Transverse colon (tissue), 4 donors: ENCODE measurements around the gene CDC42BPB. TPM values are rescaled to one million over a fixed set of nuclear protein-coding genes. Genes with fewer than 3 reads are reported as not detected.

ENCODE experiments used
- DNase-seq: peaks from one replicate; pipeline ENCODE4 v3.0.0-alpha.2; 2019
- H3K27ac ChIP-seq, 4 donors: fragments of 200-600 bp; sonication (generic); 2 replicates each; pipeline ENCODE4 v1.5.1; 2016 to 2018; ENCODE audit warnings: inconsistent platforms in 4 of 4
- H3K27me3 ChIP-seq: fragments of 200-600 bp; sonication (generic); 2 replicates; pipeline ENCODE4 v1.5.1; 2017; ENCODE audit warnings: inconsistent platforms
- H3K36me3 ChIP-seq, 4 donors: fragments of 200-600 bp; sonication (generic); 2 replicates each; pipeline ENCODE4 v1.5.1; 2017 to 2019; ENCODE audit warnings: inconsistent platforms in 4 of 4
- H3K4me1 ChIP-seq, 4 donors: fragments of 200-600 bp; sonication (generic); 2 replicates each; pipeline ENCODE4 v1.5.1; 2017 to 2020; ENCODE audit warnings: inconsistent platforms in 4 of 4
- H3K4me3 ChIP-seq, 4 donors: fragments of 200-600 bp; sonication (generic); 1 replicate in 1 of 4; 2 replicates in 3 of 4; pipeline versions ENCODE4 v1.5.1 to v1.6.1; 2017 to 2019; ENCODE audit warnings: inconsistent platforms in 4 of 4
- H3K9me3 ChIP-seq, 2 donors: fragments of 200-600 bp; sonication (generic); 2 replicates each; pipeline ENCODE4 v1.5.1; 2017 to 2019; ENCODE audit warnings: inconsistent platforms in 2 of 2
- EP300 ChIP-seq: sonication (generic); formaldehyde crosslinking; IDR thresholded peaks from one replicate; pipeline ENCODE4 v1.6.1; 2017; ENCODE audit warnings: antibody characterized with exemption, low read depth
- POLR2A ChIP-seq: fragments of 450-650 bp; IDR thresholded peaks from one replicate; pipeline ENCODE4 v1.6.1; 2016; ENCODE audit warnings: antibody characterized with exemption, mild to moderate bottlenecking, moderate library complexity
- POLR2AphosphoS5 ChIP-seq, 3 donors: sonication (generic); formaldehyde crosslinking; IDR thresholded peaks; one replicate each; pipeline ENCODE4 v1.6.1; 2016; ENCODE audit warnings: antibody characterized with exemption in 3 of 3
- WGBS, 2 donors: methylation state at CpG; one replicate each; pipeline ENCODE4 v1.1.5; 2018; ENCODE audit warnings: low coverage in 1 of 2; 5-methylcytosine and 5-hydroxymethylcytosine counted together
- in situ Hi-C, 4 donors: fragments of 200-750 bp; cut with MboI; loops; one replicate each; pipeline versions ENCODE4 v1.15.0 to v1.15.1; 2017; ENCODE audit warnings: low sequenced_read_pairs in 3 of 4, low pct_ligation_motif_present in 1 of 4, low pct_unique_long_range_greater_than_20kb in 1 of 4
- intact Hi-C: fragments of 100-400 bp; cut with DNase I; formaldehyde crosslinking; loops from one replicate; pipeline ENCODE4 v1.15.1; 2023; ENCODE audit warnings: low total_unique reads
- total RNA-seq, 4 donors: library from RNA; depleted of rRNA; stranded (reverse); fragments of >200 nt; gene quantifications; one replicate each; pipeline ENCODE4 v1.1.0, GENCODE V29; 2016
- TF ChIP-seq, protein P1 (sequence below), 5 experiments: fragments of 200-600 bp in 3 of 5; fragments of 450-650 bp in 2 of 5; sonication (generic) in 3 of 5; IDR thresholded peaks; 1 replicate in 2 of 5; 2 replicates in 3 of 5; pipeline ENCODE4 v1.5.1; 2016 to 2017; ENCODE audit warnings: antibody characterized with exemption in 5 of 5, inconsistent platforms in 3 of 5, mild to moderate bottlenecking in 2 of 5, moderate library complexity in 1 of 5

CDC42BPB gene
- total RNA-seq, 4 donors from 2014 or later: 109 to 160 (median 123) TPM

DNA sequence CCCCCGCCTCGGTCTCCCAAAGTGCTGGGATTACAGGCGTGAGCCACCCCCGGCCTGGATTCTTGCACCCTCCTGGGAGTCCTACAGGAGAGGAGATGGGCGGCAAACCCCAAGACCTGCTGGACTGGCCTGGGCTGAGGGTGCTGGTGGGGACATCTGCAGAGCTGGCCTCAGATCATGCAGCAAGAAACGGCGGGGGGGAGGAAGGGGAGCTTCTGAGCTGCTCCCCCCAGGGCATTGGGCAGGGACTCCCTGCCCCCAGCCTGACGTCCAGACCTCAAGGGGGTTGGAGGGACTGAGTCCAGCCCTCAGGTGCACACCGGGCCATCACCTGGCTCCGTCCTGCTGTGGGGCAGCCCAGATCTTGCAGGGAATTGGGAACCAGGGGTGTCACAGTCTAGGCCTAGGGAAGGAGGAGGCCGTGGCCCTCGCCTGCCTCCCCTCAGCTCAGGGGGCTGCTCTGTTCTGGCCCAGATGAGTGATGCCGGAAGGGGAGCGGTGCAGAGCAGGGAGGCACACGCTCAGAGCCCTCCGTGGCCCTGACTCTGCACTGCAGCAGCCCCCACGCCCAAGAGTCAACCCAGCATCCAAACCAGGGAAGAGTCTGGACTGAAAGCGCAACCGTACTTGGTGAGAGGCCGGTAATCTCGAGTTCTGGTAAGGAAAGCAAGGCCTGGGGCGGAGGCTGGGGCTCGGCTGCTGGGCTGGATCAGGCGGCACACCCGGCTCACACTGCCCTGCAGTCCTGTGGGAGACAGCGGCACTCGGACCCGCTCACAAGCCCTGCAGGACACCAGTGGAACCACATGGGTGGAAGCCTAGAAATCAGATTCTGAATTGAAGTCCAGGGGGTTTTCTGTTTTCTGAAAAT, 143.8 kb downstream of the CDC42BPB start:
- Histone ChIP-seq H3K27ac (no peak overlapping the region), H3K4me3 (no peak overlapping the region), H3K9me3 (no peaks in the 10 kb centered on the region), H3K27me3 (no peaks in the 10 kb centered on the region), H3K4me1 (no peaks in the 10 kb centered on the region), H3K36me3 (no peaks in the 10 kb centered on the region)
- in situ Hi-C loops: loop anchor here in 3 of 4 donors (25.0 kb wide), 2 partner anchors 151 to 226 kb away; no protein-coding TSS in a partner anchor
- TF ChIP-seq EP300 (no peak), POLR2AphosphoS5 (IDR thresholded peaks at IDR 0.05) (no peak), POLR2A (no peak)
- TF ChIP-seq, protein P1, sequence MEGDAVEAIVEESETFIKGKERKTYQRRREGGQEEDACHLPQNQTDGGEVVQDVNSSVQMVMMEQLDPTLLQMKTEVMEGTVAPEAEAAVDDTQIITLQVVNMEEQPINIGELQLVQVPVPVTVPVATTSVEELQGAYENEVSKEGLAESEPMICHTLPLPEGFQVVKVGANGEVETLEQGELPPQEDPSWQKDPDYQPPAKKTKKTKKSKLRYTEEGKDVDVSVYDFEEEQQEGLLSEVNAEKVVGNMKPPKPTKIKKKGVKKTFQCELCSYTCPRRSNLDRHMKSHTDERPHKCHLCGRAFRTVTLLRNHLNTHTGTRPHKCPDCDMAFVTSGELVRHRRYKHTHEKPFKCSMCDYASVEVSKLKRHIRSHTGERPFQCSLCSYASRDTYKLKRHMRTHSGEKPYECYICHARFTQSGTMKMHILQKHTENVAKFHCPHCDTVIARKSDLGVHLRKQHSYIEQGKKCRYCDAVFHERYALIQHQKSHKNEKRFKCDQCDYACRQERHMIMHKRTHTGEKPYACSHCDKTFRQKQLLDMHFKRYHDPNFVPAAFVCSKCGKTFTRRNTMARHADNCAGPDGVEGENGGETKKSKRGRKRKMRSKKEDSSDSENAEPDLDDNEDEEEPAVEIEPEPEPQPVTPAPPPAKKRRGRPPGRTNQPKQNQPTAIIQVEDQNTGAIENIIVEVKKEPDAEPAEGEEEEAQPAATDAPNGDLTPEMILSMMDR (IDR thresholded peaks at IDR 0.05): no peak
- intact Hi-C loops: loop anchor here (10.0 kb wide), 1 partner anchor 139 kb away; the partner anchor contains the start of gene TRAF3
- no peak for DNase-seq
- WGBS, 2 donors: 88% methylated on average over 27 of the region's 28 CpGs; no CpG with 5 or more reads in 1 of the 2 donors

- TF ChIP-seq EP300 (no peak), POLR2A (no peak), POLR2AphosphoS5 (IDR thresholded peaks at IDR 0.05) (no peak)
- TF ChIP-seq, protein P1 (IDR thresholded peaks at IDR 0.05): no peak
- no peaks in the 10 kb centered on the region for H3K4me1 ChIP-seq
- intact Hi-C loops (loop anchor here (10.0 kb wide), 1 partner anchor 137 kb away; the partner anchor contains the start of gene TRAF3), in situ Hi-C loops (loop anchor here in 3 of 4 donors (25.0 kb wide), 2 partner anchors 150 to 225 kb away; no protein-coding TSS in a partner anchor)
- H3K36me3 ChIP-seq: no peaks in the 10 kb centered on the region
- H3K9me3 ChIP-seq: no peaks in the 10 kb centered on the region
- H3K27me3 ChIP-seq: no peaks in the 10 kb centered on the region
- WGBS, 2 donors: 91% methylated on average over 14 of the region's 21 CpGs; no CpG with 5 or more reads in 1 of the 2 donors
- H3K4me3 ChIP-seq: no peak overlapping the region
- no peak overlapping the region for H3K27ac ChIP-seq
- no peak for DNase-seq
Measured at GRCh38 chr14:102911991-102912761, 145.2 kb downstream of the CDC42BPB start.

- 90% methylated on average over 19 of the region's 19 CpGs; no CpG with 5 or more reads in 1 of the 2 donors for WGBS, 2 donors
- no peak for DNase-seq
- H3K4me3 ChIP-seq: no peak overlapping the region
- no peaks in the 10 kb centered on the region for H3K9me3 ChIP-seq
- in situ Hi-C loops: loop anchor here in 3 of 4 donors (25.0 kb wide), 2 partner anchors 149 to 224 kb away; no protein-coding TSS in a partner anchor
- TF ChIP-seq, protein P1 (IDR thresholded peaks at IDR 0.05): no peak
- TF ChIP-seq EP300: no peak
- no peak for TF ChIP-seq POLR2AphosphoS5 (IDR thresholded peaks at IDR 0.05)
- no peak for TF ChIP-seq POLR2A
- no peaks in the 10 kb centered on the region for H3K36me3 ChIP-seq
- H3K27me3 ChIP-seq: no peaks in the 10 kb centered on the region
- no peak overlapping the region for H3K27ac ChIP-seq
- intact Hi-C loops: loop anchor here (10.0 kb wide), 1 partner anchor 137 kb away; the partner anchor contains the start of gene TRAF3
- H3K4me1 ChIP-seq: no peaks in the 10 kb centered on the region
Measured at GRCh38 chr14:102911541-102911951, 145.8 kb downstream of the CDC42BPB start.
